ENCODE data around the gene DYDC2.

- TF ChIP-seq CTCF (IDR thresholded peaks at IDR 0.05 in 4 of 5, conservative IDR thresholded peaks at IDR 0.05 in 1 of 5), result no peak
- TF ChIP-seq POLR2A (IDR thresholded peaks at IDR 0.05), result no peak
Observed at GRCh38 chr10:80324086-80324485, 32.5 kb upstream of the DYDC2 start.

All from gastrocnemius medialis (tissue), 4 donors.